NT2/D1 (cell line): ENCODE results near the gene KLF16.

Experiments
- DNase-seq: peaks from one replicate; pipeline ENCODE4 v3.0.0-alpha.2; 2011; ENCODE audit warnings: low read depth, low spot score
- H3K27me3 ChIP-seq: 2 replicates; pipeline ENCODE4 v1.6.0; 2011; ENCODE audit warnings: mild to moderate bottlenecking; ENCODE audit not compliant: insufficient read length, insufficient read depth
- H3K36me3 ChIP-seq: 2 replicates; pipeline ENCODE4 v1.6.1; 2011; ENCODE audit warnings: mild to moderate bottlenecking, low read length, mixed read lengths; ENCODE audit not compliant: insufficient read depth, insufficient read length
- H3K4me1 ChIP-seq: 2 replicates; pipeline ENCODE4 v1.5.1; 2011; ENCODE audit not compliant: insufficient read depth, insufficient read length
- H3K4me3 ChIP-seq: 2 replicates; pipeline ENCODE4 v1.5.1; 2011; ENCODE audit warnings: low read depth; ENCODE audit not compliant: insufficient read length
- H3K9ac ChIP-seq: 2 replicates; pipeline ENCODE4 v1.6.0; 2011; ENCODE audit warnings: low read depth; ENCODE audit not compliant: insufficient read length
- H3K9me3 ChIP-seq: 2 replicates; pipeline ENCODE4 v1.5.1; 2011; ENCODE audit warnings: mild to moderate bottlenecking, low read length; ENCODE audit not compliant: insufficient read depth
- SUZ12 ChIP-seq: IDR thresholded peaks from 2 replicates; pipeline ENCODE4 v1.6.1; 2011; ENCODE audit not compliant: insufficient read length, insufficient read depth; ENCODE audit errors: extremely low read depth
- YY1 ChIP-seq: IDR thresholded peaks from 2 replicates; pipeline ENCODE4 v1.6.1; 2011; ENCODE audit not compliant: insufficient read length, insufficient read depth
- ZNF274 ChIP-seq: IDR thresholded peaks from 2 replicates; pipeline ENCODE4 v1.6.1; 2011; ENCODE audit warnings: mild to moderate bottlenecking, low read depth, low read length

The KLF16 gene

GRCh38 chr19:1817553-1818179 lies 45.7 kb downstream of the KLF16 start:
- Histone ChIP-seq H3K36me3 (peaks cover 83% of the 10 kb centered on the region), H3K9ac (no peak overlapping the region)

GRCh38 chr19:1816530-1817298 lies 46.7 kb downstream of the KLF16 start:
- Histone ChIP-seq H3K36me3 (peaks cover 74% of the 10 kb centered on the region), H3K27me3 (no peaks in the 10 kb centered on the region), H3K4me3 (no peak overlapping the region), H3K9me3 (no peaks in the 10 kb centered on the region), H3K4me1 (peaks cover 10% of the 10 kb centered on the region), H3K9ac (peak overlapping the region; percentile 18)
- TF ChIP-seq ZNF274: no peak
- TF ChIP-seq YY1: no peak
- no peak for TF ChIP-seq SUZ12
- no peak for DNase-seq

More at GRCh38 chr19:1817553-1818179, 45.7 kb downstream of the KLF16 start:
- no peak for DNase-seq
- H3K4me3 ChIP-seq: no peak overlapping the region
- H3K9me3 ChIP-seq: no peaks in the 10 kb centered on the region
- H3K4me1 ChIP-seq: peaks cover 9% of the 10 kb centered on the region
- no peaks in the 10 kb centered on the region for H3K27me3 ChIP-seq
- no peak for TF ChIP-seq YY1

- peaks cover 16% of the 10 kb centered on the region for H3K4me1 ChIP-seq
- TF ChIP-seq SUZ12 (no peak), ZNF274 (no peak), YY1 (no peak)
- no peak overlapping the region for H3K4me3 ChIP-seq
- peak overlapping the region; percentile 36 for H3K9ac ChIP-seq
- no peak for DNase-seq
- H3K27me3 ChIP-seq: no peaks in the 10 kb centered on the region
- H3K36me3 ChIP-seq: peaks cover 66% of the 10 kb centered on the region
- no peaks in the 10 kb centered on the region for H3K9me3 ChIP-seq
Measured at GRCh38 chr19:1815605-1816529, 47.5 kb downstream of the KLF16 start.

- no peak for DNase-seq
- Histone ChIP-seq H3K27me3 (no peaks in the 10 kb centered on the region), H3K4me3 (no peak overlapping the region), H3K36me3 (peaks cover 57% of the 10 kb centered on the region), H3K9ac (peak overlapping the region; percentile 21), H3K4me1 (peaks cover 21% of the 10 kb centered on the region), H3K9me3 (no peaks in the 10 kb centered on the region)
- TF ChIP-seq SUZ12: no peak
- no peak for TF ChIP-seq YY1
- TF ChIP-seq ZNF274: no peak
Measured at GRCh38 chr19:1814833-1815604, 48.4 kb downstream of the KLF16 start.

- no peaks in the 10 kb centered on the region for H3K27me3 ChIP-seq
- H3K4me3 ChIP-seq: no peak overlapping the region
- DNase-seq: no peak
- no peak overlapping the region for H3K9ac ChIP-seq
- H3K9me3 ChIP-seq: no peaks in the 10 kb centered on the region
- peaks cover 51% of the 10 kb centered on the region for H3K36me3 ChIP-seq
- H3K4me1 ChIP-seq: peaks cover 22% of the 10 kb centered on the region
- TF ChIP-seq YY1: no peak
- TF ChIP-seq SUZ12: no peak
- no peak for TF ChIP-seq ZNF274
Measured at GRCh38 chr19:1814391-1814790, 49.0 kb downstream of the KLF16 start.

- no peak for TF ChIP-seq SUZ12
- TF ChIP-seq ZNF274: no peak
- TF ChIP-seq YY1: no peak
- peaks cover 21% of the 10 kb centered on the region for H3K4me1 ChIP-seq
Measured at GRCh38 chr19:1813192-1814182, 49.9 kb downstream of the KLF16 start.

More at GRCh38 chr19:1813192-1814182, 49.9 kb downstream of the KLF16 start:
- Histone ChIP-seq H3K9ac (peak overlapping the region; percentile 74), H3K9me3 (no peaks in the 10 kb centered on the region), H3K27me3 (no peaks in the 10 kb centered on the region), H3K36me3 (peaks cover 42% of the 10 kb centered on the region), H3K4me3 (peak overlapping the region; percentile 54)
- DNase-seq: no peak
